ENCODE results near the gene ZNF79. TPM values are rescaled to one million over a fixed set of nuclear protein-coding genes. Genes with fewer than 3 reads are reported as not detected.
A peak's percentile ranks its signal among the peaks of the same experiment; 100 is the strongest.

The ZNF79 gene
- total RNA-seq, 1 experiment from 2014 or later, result 9.3 TPM

GRCh38 chr9:127444921-127445850 is 21.0 kb downstream of the ZNF79 start:
- Mint-ChIP-seq H3K27ac (ENCODE audit: low read depth, unreplicated experiment) (peak overlapping the region; percentile 66), H3K4me3 (ENCODE audit: unreplicated experiment) (no peak overlapping the region), H3K4me1 (ENCODE audit: insufficient read depth, unreplicated experiment) (peaks cover 48% of the 10 kb centered on the region), H3K27me3 (ENCODE audit: insufficient read depth, unreplicated experiment) (no peaks in the 10 kb centered on the region), H3K9me3 (ENCODE audit: unreplicated experiment) (no peaks in the 10 kb centered on the region), H3K36me3 (ENCODE audit: insufficient read depth, unreplicated experiment) (peaks cover 89% of the 10 kb centered on the region)
- ChIA-PET CTCF (interaction anchor here (0.6 to 0.7 kb wide), 2 partner anchors 85 to 134 kb away, joined by 3 to 4 read pairs; no protein-coding TSS in a partner anchor), POLR2A (interaction anchor here (0.6 to 2.2 kb wide), 4 partner anchors 22 to 133 kb away, joined by 3 to 12 read pairs (median 4); partner anchors contain the start of gene ZNF79)
- peak; percentile 67 for DNase-seq (ENCODE audit: unreplicated experiment)
- no peak for TF ChIP-seq CTCF (IDR thresholded peaks at IDR 0.05; ENCODE audit: unreplicated experiment)
- BruUV-seq (replicated peaks), result TSS peak; percentile 15
- intact Hi-C loops (cut with micrococcal nuclease), result loop anchor here (5.0 to 10.0 kb wide), 2 partner anchors 83 to 230 kb away; no protein-coding TSS in a partner anchor

GRCh38 chr9:127445851-127446712 is 21.9 kb downstream of the ZNF79 start:
- intact Hi-C loops (cut with micrococcal nuclease), result loop anchor here (5.0 to 10.0 kb wide), 2 partner anchors 84 to 231 kb away; no protein-coding TSS in a partner anchor
- CTCF ChIA-PET, result no interaction called here
- no peak for TF ChIP-seq CTCF (IDR thresholded peaks at IDR 0.05; ENCODE audit: unreplicated experiment)
- no peaks in the 10 kb centered on the region for H3K27me3 Mint-ChIP-seq (ENCODE audit: insufficient read depth, unreplicated experiment)
- POLR2A ChIA-PET, result interaction anchor here (0.6 to 2.7 kb wide), 3 partner anchors 22 to 231 kb away, joined by 4 to 17 read pairs (median 4); partner anchors contain the start of gene ZNF79
- H3K27ac Mint-ChIP-seq (ENCODE audit: low read depth, unreplicated experiment), result peak overlapping the region; percentile 66
- H3K36me3 Mint-ChIP-seq (ENCODE audit: insufficient read depth, unreplicated experiment), result peaks cover 89% of the 10 kb centered on the region
- BruUV-seq (replicated peaks), result no TSS peak
- peaks cover 50% of the 10 kb centered on the region for H3K4me1 Mint-ChIP-seq (ENCODE audit: insufficient read depth, unreplicated experiment)
- no peak overlapping the region for H3K4me3 Mint-ChIP-seq (ENCODE audit: unreplicated experiment)
- H3K9me3 Mint-ChIP-seq (ENCODE audit: unreplicated experiment), result no peaks in the 10 kb centered on the region
- DNase-seq (ENCODE audit: unreplicated experiment), result peak; percentile 21

GRCh38 chr9:127446713-127447415 is 22.7 kb downstream of the ZNF79 start:
- H3K4me1 Mint-ChIP-seq (ENCODE audit: insufficient read depth, unreplicated experiment), result peaks cover 50% of the 10 kb centered on the region
- peak overlapping the region; percentile 66 for H3K27ac Mint-ChIP-seq (ENCODE audit: low read depth, unreplicated experiment)
- H3K9me3 Mint-ChIP-seq (ENCODE audit: unreplicated experiment), result no peaks in the 10 kb centered on the region
- CTCF ChIA-PET, result no interaction called here
- BruUV-seq (replicated peaks), result no TSS peak
- intact Hi-C loops (cut with micrococcal nuclease), result loop anchor here (5.0 to 10.0 kb wide), 2 partner anchors 85 to 232 kb away; no protein-coding TSS in a partner anchor
- no peaks in the 10 kb centered on the region for H3K27me3 Mint-ChIP-seq (ENCODE audit: insufficient read depth, unreplicated experiment)
- no peak overlapping the region for H3K4me3 Mint-ChIP-seq (ENCODE audit: unreplicated experiment)
- POLR2A ChIA-PET, result interaction anchor here (1.1 to 2.7 kb wide), 4 partner anchors 18 to 232 kb away, joined by 3 to 17 read pairs (median 4); partner anchors contain the start of gene ZNF79
- peak; percentile 16 for DNase-seq (ENCODE audit: unreplicated experiment)
- peaks cover 89% of the 10 kb centered on the region for H3K36me3 Mint-ChIP-seq (ENCODE audit: insufficient read depth, unreplicated experiment)
- no peak for TF ChIP-seq CTCF (IDR thresholded peaks at IDR 0.05; ENCODE audit: unreplicated experiment)

Data from MCF 10A (cell line).